Islet precursor cell (in vitro differentiated cells): ENCODE results near the gene PLS3.
"Not testable (repeated sequence)": the region's sequence is repeated elsewhere in the genome, so short reads cannot be mapped to it uniquely, and the experiment has no call there.

Experiments used
- DNase-seq: peaks from one replicate; pipeline ENCODE4 v3.0.0-alpha.2; 2018

PLS3 gene

GRCh38 chrX:115560978-115561604 lies at the start of gene PLS3:
Gene PLS3 (plus strand): TSS chrX:115561174. CDS start chrX:115610251, 49,077 bp downstream.
- DNase-seq: peak; percentile 97

GRCh38 chrX:115518113-115518512 lies 42.9 kb upstream of the PLS3 start:
- DNase-seq: no peak

- DNase-seq: no peak
These were observed 39.2 kb upstream of the PLS3 start for GRCh38 chrX:115521741-115522140.

- DNase-seq: no peak
These were observed 38.0 kb upstream of the PLS3 start for GRCh38 chrX:115522952-115523351.

GRCh38 chrX:115525486-115525885 lies 35.5 kb upstream of the PLS3 start:
- no peak for DNase-seq

GRCh38 chrX:115531818-115532403 lies 29.1 kb upstream of the PLS3 start:
- DNase-seq: no peak

GRCh38 chrX:115533485-115533884 lies 27.5 kb upstream of the PLS3 start:
- no peak for DNase-seq

GRCh38 chrX:115534383-115534782 lies 26.6 kb upstream of the PLS3 start:
- DNase-seq: no peak

- no peak for DNase-seq
These were observed 25.6 kb upstream of the PLS3 start for GRCh38 chrX:115535421-115535820.

- no peak for DNase-seq
These were observed 25.1 kb upstream of the PLS3 start for GRCh38 chrX:115535844-115536243.

GRCh38 chrX:115539841-115540240 lies 21.1 kb upstream of the PLS3 start:
- DNase-seq: no peak

- not testable (repeated sequence) for DNase-seq
These were observed 19.9 kb upstream of the PLS3 start for GRCh38 chrX:115541045-115541444.

GRCh38 chrX:115547448-115547847 lies 13.5 kb upstream of the PLS3 start:
- no peak for DNase-seq

- DNase-seq: no peak
These were observed 12.0 kb upstream of the PLS3 start for GRCh38 chrX:115549008-115549407.

- no peak for DNase-seq
These were observed 7.8 kb upstream of the PLS3 start for GRCh38 chrX:115553171-115553570.

- DNase-seq: no peak
These were observed 1.3 kb upstream of the PLS3 start for GRCh38 chrX:115559672-115560071.

GRCh38 chrX:115560211-115560977 lies 580 bp upstream of the PLS3 start:
- DNase-seq: peak; percentile 68

GRCh38 chrX:115561605-115562479 lies 868 bp downstream of the PLS3 start:
- peak; percentile 85 for DNase-seq

GRCh38 chrX:115562480-115562847 lies 1.5 kb downstream of the PLS3 start:
- DNase-seq: peak; percentile 72

- DNase-seq: no peak
These were observed 2.7 kb downstream of the PLS3 start for GRCh38 chrX:115563633-115564162.

GRCh38 chrX:115564243-115564642 lies 3.3 kb downstream of the PLS3 start:
- DNase-seq: no peak

GRCh38 chrX:115565888-115566287 lies 4.9 kb downstream of the PLS3 start:
- DNase-seq: no peak

GRCh38 chrX:115571712-115572111 lies 10.7 kb downstream of the PLS3 start:
- no peak for DNase-seq
